CD4-positive, alpha-beta T cell treated with Interleukin-1 beta for 1 hour (primary cell): ENCODE measurements around the gene ONECUT2.
"Not testable (repeated sequence)": the region's sequence is repeated elsewhere in the genome, so short reads cannot be mapped to it uniquely, and the experiment has no call there.

Source experiments
- DNase-seq, 2 donors: peaks; one replicate each; pipeline ENCODE4 v3.0.0-alpha.2; 2020 to 2022

The ONECUT2 gene

DNA sequence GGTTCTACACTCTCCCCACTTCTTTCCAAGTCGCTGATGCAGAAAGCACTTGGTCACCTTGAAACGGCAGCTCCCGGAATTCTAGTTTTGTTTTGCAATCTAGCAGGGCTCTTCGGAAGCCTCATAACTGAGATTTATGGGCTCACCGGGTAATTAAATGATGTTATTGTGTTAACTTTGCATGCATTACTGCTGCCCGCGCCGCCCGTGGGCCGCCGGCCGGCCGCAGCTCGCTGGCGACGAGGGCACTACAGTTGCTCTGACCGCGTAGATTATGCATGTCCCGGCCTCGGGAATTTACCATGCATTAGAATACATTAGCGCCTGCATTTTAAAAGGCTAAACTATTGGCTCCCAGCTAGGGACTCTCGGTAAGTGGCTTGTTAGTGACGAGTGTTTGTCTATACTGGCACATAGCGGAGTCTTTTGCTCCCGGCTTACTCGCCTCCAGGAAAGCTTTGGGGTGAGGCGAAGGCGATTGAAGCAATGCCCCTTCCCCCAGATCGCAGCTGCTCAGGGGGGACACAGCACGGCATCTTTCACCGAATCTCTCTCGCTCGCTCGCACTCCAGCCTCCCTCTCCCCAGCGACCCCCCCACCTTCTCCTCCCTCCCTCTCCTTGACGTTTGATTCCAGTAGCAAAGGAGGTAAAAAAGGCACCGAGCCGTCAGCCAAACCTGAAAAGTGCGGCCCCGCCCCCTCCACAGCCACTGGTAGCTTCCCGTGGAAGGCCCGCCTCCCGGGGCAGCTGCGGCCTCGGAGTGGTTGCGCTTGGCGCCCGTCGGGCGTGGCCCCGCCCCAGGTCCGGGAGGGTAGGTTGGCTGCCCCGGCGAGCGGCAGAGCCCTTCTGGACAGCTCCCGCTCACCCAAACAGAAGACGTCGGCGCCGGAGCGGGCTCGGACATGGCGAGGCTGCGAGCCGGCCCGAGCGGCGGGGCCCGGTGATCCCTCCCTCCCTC is at the start of gene ONECUT2:
Gene ONECUT2 (plus strand): TSS at position 839 of the 959 bp plus-strand sequence. CDS start 343 bp downstream, outside the sequence.
- peak; percentile 52 to 73 for DNase-seq

DNA sequence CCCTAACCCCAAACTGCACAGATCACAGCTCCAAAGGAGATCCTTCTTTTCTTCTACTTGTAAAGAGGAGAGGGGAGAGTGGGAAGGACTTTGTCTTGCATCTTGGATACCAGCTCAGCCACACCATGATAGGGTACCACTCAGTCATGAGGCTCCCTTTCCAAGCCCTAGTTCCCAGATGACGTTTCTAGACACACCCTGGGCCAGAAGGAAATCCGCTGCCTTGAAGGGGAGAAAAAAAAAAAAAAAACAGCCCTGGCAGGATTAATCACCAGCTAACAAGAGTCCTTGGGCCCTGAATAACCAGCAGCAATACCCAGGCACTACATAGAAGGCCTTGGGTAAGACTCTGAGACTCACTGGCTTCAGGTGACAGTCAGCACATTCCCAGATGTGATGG is 45.9 kb upstream of the ONECUT2 start:
- no peak for DNase-seq

DNA sequence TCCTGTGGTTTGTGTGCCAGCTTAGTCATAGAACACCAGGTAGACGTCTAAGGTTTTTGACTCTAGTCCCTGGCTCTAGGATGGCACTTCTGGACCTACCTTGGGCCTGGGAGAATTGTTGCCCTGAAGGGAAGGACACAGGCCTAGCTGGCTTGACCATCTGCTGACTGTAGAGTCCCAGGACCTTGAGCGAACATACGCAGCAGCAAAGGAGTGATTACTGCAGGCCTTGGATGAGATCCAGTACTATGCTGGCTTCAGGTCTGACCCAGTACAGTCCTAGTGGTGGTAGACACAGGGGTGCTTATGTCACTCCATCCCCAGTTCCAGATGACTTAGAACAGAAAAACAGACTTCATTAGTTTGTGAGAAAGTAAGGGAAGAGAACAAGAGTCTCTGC is 45.1 kb upstream of the ONECUT2 start:
- DNase-seq: no peak

DNA sequence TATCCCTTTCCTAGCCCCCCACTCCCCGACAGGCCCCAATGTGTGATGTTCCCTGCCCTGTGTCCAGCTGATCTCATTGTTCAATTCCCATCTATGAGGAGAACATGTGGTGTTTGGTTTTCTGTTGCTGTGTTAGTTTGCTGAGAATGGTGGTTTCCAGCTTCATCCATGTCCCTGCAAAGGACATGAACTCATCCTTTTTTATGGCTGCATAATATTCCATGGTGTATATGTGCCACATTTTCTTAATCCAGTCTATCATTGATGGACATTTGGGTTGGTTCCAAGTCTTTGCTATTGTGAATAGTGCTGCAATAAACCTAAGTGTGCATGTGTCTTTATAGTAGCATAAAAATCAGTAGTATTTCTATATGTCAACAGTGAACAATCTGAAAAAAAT is 40.4 kb upstream of the ONECUT2 start:
- DNase-seq: not testable (repeated sequence)

DNA sequence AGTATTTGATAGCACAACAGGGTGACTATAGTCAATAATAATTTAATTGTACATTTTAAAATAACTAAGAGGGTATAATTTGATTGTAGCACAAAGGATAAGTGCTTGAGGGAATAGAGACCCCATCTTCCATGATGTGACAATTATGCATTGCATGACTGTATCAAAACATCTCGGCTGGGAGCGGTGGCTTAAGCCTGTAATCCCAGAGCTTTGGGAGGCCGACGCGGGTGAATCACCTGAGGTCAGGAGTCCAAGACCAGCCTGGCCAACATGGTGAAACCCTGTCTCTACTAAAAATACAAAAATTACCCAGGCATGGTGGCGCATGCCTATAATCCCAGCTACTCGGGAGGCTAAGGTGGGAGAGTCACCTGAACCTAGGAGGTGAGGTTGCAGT is 38.3 kb upstream of the ONECUT2 start:
- DNase-seq: not testable (repeated sequence)

DNA sequence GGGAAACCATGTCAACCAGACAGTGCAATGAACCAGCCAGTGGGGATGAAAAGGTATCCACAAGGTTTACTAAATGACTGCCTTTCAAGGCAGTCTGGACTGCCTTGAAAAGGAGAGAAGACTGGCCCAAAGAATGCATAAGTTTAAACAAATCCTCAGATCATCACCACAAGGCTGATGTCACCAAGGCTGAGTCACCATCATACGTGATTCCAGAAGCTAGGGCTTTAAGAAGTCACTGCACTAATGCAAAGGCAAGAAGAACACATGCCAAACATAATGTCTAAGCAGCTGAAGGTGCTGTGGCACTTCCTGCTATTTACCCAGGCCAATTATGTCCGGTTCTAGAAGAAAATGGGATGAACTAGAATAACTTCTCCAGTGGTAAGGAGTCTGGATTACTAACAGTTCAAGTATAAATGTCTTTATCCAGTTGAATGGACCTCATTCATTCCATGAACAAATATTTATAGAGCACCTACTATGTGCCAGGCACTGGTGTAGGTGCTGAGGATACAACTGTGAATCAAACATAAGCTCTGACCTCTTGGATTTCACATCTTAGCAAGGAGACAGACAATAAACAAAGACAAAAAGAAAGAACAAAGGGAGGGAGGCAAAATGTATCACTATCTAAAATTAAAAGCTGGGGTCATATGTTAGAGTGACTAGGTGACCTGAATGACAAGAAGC is 37.6 kb upstream of the ONECUT2 start:
- no peak for DNase-seq

DNA sequence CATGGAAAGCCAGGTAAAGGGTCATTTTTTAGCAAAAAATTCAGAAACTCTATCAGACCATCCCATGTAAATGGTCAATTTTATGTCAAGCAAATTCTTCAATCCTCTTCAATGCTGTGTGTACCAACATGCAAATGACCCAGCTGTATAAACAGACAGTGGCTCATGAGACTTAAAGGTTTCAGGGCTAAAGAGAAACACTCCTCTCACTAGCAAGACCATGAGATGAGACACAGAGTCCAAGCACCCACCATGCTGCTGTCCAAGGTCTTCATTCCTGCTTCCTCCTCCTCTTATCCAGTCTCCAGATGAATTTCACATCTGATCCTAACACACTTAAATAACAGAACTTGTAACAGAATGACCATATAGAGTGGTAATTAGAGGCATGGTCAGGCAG is 30.8 kb upstream of the ONECUT2 start:
- no peak for DNase-seq

DNA sequence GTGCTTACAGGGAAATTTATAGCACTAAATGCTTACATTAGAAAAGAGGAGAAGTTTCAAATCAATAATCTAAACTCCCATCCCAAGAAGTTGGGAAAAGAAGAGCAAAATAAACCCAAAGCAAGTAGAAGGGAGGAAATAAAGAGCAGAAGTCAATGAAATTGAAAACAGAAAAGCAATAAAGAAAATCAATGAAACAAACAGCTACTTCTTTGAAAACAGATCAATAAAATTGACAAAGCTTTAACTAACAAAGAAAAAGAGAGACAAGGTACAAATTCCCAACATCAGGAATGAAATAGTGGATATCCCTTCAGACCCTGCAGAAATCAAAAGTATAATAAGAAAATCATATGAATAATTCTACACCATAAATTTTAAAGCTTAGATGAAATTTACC is 25.5 kb upstream of the ONECUT2 start:
- no peak for DNase-seq

DNA sequence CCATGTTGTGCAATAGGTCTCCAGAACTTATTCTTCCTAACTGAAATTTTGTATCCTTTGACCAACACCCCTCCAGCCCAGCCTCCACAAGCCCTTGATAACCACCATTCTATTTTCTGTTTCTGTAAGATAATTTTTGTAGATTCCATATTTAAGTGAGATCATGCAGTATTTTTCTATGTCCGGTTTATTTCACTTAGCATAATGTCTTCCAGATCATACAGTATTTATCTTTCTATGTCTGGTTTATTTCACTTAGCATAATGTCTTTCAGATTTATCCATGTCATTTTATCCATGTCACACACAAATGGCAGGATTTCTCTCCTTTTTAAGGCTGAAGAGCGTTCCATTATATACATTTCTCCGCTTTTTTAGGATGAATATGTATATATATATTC is 24.4 kb upstream of the ONECUT2 start:
- no peak for DNase-seq

DNA sequence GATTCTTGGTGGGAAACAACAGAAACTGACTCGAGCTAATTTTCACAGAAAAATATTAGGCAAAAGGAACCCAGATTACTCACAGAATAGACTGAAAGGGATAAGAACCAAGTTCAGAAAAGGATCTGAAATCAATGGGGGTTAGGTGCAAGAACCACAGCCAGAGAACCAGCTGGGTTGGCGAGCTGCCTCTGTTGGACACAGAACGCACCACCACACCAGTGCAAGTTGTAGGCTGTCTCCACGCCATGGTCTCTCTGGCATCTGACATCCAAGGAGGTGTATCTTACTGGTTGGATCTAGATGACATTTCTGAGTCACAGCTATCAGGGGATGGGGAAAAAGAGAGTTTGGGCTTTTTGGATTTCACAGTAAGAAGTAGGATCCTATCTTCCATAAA is 18.6 kb upstream of the ONECUT2 start:
- no peak for DNase-seq

DNA sequence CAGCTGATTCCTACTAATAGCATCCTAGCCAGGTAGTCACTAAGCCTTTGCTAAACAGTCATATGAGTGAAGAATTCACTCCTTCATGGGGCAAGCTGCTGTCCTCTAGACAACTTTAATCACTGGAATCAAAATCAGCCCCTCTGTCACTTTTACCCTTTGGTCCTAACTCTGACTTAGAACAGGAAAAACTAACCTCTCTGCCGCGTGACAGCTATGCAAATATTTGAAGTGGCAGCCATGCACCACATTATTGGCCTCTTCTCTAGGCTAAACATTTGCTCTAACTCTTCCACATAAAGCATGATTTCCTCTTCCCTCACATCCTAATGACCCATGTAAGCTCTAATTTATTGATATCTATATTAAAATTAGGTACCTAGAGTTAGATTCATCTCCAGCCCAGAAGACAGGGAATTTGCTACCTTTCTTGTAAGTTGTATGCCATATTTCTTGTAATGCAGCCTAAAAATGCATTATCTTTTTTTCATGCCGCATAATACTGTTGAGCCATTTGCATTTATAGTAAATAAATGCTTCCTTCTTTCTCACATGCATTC is 12.8 kb upstream of the ONECUT2 start:
- DNase-seq: no peak

DNA sequence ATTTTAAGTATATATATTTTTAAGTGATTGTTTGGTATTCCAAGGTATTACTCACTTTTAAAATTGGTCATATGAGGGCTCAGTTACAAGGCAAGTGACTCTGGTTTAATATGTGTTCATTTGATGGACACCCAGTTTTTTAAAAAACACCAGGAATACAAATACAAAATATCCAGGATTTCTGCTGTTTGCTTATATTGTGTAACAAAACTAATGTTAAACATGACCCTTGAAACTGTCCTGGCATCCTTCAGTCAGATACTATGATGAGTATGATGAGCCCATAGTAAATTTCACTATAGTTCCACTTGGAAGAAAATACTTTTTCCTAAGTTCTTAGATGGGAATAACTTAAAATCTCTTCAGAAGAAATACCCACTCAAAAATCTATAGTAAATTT is 11.4 kb upstream of the ONECUT2 start:
- DNase-seq: no peak

DNA sequence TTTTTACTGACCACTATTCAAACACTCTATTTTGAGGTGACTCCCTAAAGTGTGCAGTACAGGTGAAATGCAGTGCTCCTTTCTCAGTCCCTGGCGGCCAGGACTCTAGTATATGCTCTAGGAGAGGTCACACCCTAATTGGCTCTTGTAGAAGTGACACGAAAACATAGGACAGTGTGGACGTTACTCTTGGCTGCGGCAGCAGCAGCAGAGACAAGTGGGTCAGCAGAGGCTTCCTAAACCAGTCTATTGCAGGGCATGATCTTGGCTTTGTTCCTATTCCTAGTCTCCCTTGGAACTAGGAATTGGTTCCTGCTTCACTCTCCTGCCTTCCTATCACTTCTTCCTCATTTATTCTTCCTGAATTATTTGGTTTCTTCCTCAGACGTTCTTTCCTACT is 10.1 kb upstream of the ONECUT2 start:
- DNase-seq: no peak

DNA sequence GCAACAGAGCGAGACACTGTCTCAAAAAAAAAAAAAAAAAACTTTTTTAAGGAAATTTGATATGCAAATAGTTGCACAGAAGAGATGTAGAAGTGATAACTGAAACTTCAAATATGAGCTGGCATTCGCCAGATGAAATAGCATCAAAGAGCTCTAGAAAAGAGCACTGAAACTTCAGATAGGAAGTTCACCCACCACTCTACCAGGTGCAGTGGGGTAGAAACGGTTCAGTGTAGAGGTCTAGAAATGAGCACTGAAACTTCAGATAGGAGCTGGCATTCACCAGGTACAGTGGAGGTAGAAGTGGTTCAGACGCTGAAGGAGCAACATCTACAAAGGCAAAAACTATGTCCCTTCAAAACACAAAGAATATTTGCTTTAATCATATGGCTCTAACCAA is 9.0 kb upstream of the ONECUT2 start:
- no peak for DNase-seq

DNA sequence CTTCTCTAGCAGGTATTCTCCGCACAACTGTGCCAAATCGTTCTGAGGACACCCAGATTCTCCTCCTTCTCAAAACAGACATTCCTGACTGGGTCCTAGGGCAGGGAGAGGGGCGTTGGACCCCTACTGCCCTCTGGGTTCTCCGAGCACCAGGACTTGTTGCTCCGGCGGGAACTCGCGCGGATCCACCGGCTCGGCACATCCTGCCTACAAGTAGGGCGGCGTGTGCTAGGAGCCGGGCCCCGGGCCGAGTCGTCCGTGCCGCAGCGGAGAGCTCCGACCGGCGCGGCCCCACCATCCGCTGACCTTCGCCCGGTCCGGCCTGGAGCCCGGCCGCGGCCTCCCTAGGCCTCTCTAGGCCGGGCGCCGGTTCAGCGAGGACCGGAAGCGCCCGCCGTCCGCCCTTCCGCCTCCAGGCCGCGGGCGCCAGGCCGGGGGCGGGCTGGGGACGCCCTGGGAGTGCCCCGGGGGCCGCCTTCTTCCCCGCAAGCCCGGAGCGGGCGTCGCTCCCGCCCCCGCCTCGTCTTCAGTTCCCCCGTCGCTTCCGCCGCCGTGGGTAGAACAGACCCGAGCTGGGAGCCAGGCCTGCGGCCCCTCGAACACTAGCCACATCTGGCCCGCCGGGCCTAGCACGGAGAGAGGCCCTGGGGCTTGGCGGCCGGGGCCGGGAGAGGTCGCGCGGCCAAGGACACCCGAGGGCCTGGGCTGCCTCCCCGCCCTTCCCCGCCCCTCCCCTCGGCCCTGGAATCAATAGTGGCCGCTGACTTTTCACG is 7.6 kb upstream of the ONECUT2 start:
- no peak for DNase-seq

DNA sequence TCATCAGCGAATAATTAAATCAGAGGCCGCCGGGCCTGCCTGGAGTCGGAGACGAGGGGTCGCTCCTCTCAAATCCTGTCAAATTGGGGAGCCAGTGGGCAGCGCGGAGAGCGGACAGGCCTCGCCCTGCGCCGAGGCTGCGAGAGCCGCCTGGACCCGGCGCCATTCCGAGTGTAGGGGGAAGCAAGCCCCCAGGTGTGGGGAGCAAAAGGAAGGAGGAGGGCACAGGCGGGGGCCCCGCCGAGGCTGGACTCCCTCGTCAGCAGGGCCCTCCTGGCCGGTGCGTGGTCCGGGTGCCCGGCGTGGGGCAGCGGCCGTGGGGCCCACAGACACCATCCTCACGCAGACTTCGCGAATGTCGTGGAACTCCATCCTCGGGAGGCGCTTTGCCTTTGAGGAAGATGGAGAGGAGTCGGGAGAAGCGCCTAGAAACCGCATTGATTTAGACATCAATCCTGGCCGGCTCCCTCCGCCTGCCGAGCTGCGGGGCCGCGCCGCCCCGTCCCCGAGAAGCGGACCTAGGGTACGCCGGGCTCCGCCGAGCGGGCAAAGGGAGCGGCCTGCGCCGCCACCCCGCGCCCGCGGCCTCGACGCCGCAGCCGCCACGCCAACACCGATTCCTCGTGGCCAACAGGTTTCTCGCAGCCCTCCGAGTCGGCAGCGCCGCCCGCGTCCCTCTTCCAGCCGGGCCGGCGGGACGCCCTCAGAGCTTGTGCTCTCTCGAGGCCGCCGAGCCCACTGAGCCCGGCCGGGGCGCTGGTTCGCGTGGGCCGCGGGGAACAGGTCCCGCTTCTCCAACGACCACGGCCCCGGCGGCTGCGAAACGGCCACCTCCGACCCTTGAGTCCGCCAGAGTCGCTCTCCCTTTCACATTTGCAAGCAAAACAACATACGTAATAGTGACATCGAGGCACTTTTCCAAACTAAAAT is 6.7 kb upstream of the ONECUT2 start:
- DNase-seq: no peak

DNA sequence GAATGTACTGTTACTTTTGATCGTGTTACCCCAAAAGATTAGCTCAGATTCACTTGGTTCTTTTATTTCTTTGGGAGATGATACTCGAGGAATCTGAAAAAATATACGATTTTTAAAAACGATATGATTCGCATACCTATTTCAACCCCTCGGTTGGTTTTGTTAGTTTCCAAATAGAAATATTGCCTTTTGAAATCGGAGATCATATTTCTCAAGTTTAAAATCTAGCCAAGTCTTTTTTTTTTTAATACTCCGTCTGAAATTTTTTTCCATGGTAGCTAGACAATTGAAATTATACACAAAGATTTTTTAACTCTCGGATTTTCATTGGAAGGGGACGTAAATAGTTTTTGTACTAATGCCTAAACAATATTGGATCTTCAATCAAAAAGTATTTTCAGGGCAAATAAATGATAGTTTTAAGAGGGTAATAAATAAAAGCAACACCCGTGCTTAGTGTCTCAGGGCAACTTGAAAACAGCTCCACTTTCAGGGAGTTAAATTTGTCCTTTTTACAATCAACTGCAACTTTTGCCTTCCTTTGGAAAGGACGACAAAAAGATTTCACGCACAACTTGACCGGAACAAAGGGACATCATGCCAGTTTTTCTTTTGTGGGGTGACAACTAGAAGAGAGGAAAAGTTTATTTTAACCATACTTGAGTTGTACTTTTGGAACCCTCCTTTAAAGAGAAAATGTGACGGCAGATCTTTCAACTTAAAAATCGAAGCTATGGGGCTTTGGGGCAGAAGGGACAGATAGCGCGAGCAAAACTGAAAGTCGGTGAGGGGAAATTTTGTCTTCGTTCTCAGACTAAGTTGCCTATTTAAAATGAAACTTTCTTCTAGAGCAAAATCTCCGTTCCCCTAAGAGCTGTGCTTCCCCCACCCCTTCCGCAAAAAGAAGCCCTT is 5.8 kb upstream of the ONECUT2 start:
- no peak for DNase-seq

DNA sequence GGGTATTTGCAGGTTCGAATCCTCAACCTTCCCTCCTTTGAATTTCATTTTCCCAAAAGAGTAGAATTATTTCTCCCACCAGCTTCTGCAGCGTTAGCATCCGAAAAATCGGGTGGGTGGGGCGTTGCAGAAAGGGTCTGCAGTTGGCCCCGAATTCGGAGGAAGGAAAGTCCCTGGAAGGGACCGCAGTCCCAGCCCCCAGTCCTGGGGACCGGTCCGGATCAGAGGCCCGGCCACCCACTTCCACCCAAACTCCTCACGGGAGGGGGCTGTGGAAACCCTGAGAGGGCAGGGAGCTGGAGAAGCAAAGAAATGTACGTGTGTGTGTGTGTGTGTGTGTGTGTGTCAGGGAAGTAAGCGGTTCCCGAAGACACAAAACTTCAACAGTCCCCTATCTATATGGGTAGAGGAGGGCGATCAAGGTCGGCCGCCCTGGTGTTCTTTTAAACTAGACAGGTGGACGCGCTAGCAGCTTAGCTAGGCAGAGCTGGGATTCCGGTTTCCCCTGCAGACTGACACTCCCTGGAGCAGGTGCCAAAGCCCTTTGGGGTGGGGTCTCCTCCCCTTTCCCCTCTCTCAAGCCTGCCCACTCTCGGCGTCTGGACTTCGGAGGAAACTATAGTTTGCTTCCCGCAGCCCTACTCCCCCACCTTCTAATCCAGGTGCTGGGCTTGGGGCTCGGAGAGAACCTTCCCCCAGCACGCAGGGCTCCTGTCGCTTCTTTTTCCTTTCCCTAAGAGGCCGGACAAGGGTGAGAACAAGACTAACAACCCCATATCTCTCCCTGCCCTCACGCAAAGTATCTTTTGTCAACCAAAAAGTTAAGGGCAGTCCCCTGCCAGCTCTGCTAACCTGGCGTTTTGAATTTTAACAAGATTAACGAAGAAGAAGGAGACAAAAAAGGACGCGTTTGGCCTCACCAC is 4.8 kb upstream of the ONECUT2 start:
- no peak for DNase-seq

DNA sequence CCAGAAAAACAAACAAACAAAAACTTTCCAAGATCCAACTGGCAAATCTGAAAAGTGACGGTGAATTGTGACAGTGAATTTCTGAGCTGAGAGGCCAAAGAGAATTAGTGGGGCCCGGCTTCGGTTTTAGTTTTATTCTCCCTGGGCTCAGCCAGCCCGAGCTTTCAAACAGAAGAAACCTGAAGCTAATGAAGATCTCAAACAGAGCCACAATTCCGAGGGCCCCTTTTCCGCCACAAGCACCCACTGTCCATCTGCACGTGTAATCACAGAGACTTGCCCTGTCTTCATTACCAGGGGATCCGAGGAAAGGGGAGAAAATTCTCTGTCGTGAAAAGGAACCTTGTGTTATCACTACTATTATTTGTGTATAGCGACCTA is 4.2 kb upstream of the ONECUT2 start:
- DNase-seq: no peak
